Stomach (tissue), 9 donors: ENCODE data around the gene CNRIP1. TPM values are rescaled to one million over a fixed set of nuclear protein-coding genes. Genes with fewer than 3 reads are reported as not detected.

Source experiments
- DNase-seq, 2 donors: peaks; one replicate each; pipeline versions ENCODE4 v3.0.0 to v3.0.0-alpha.2; 2013 to 2019
- H3K27ac ChIP-seq, 5 donors: fragments of 200-600 bp in 4 of 5; sonication (generic) in 4 of 5; one replicate each; pipeline ENCODE4 v1.5.1; 2013 to 2019; ENCODE audit warnings: mild to moderate bottlenecking in 1 of 5, moderate library complexity in 1 of 5
- H3K27me3 ChIP-seq, 3 donors: fragments of 200-600 bp; sonication (generic); one replicate each; pipeline ENCODE4 v1.5.1; 2017 to 2019; ENCODE audit warnings: mixed run types in 1 of 3
- H3K36me3 ChIP-seq, 4 donors: fragments of 200-600 bp; sonication (generic); 1 replicate in 3 of 4; 2 replicates in 1 of 4; pipeline ENCODE4 v1.5.1; 2016 to 2019
- H3K4me1 ChIP-seq, 4 donors: fragments of 200-600 bp; sonication (generic); one replicate each; pipeline ENCODE4 v1.5.1; 2016 to 2019
- H3K4me3 ChIP-seq, 4 donors: fragments of 200-600 bp; sonication (generic) in 3 of 4; one replicate each; pipeline ENCODE4 v1.5.1; 2016 to 2019; ENCODE audit warnings: mild to moderate bottlenecking in 1 of 4
- H3K9me3 ChIP-seq, 4 donors: fragments of 200-600 bp; sonication (generic); one replicate each; pipeline ENCODE4 v1.5.1; 2016 to 2019
- CTCF ChIP-seq, 7 experiments: fragments of 450-650 bp in 4 of 7; fragments of 200-600 bp in 3 of 7; sonication (generic) in 3 of 7; IDR thresholded peaks; one replicate each; pipeline ENCODE4 v1.5.1; 2016 to 2019; ENCODE audit warnings: antibody characterized with exemption in 7 of 7, control low read depth in 2 of 7, mild to moderate bottlenecking in 1 of 7
- EP300 ChIP-seq: sonication (generic); formaldehyde crosslinking; IDR thresholded peaks from one replicate; pipeline ENCODE4 v1.6.1; 2017; ENCODE audit warnings: antibody characterized with exemption
- POLR2A ChIP-seq, 4 donors: fragments of 450-650 bp; IDR thresholded peaks; one replicate each; pipeline ENCODE4 v1.6.1; 2016; ENCODE audit warnings: antibody characterized with exemption in 4 of 4, control low read depth in 2 of 4, mild to moderate bottlenecking in 1 of 4, moderate library complexity in 1 of 4
- POLR2AphosphoS5 ChIP-seq, 3 donors: sonication (generic); formaldehyde crosslinking; IDR thresholded peaks; one replicate each; pipeline ENCODE4 v1.6.1; 2016; ENCODE audit warnings: antibody characterized with exemption in 3 of 3
- WGBS, 5 donors: extraction: QIAGEN DNeasy Blood & Tissue Kit in 3 of 5; methylation state at CpG; one replicate each; pipeline versions ENCODE4 v1.1.5 to v1.1.7; 2013 to 2018; 5-methylcytosine and 5-hydroxymethylcytosine counted together
- intact Hi-C: fragments of 100-400 bp; cut with DNase I; formaldehyde crosslinking; loops from one replicate; pipeline ENCODE4 v1.15.1; 2023; ENCODE audit warnings: low total_unique reads
- polyA plus RNA-seq, 3 donors: library from polyadenylated mRNA; stranded (reverse); fragments of 200-250 nt; gene quantifications; one replicate each; pipeline ENCODE4 v1.2.3, GENCODE V29; 2013
- total RNA-seq, 5 donors: library from RNA; depleted of rRNA; stranded (reverse); fragments of >200 nt; gene quantifications; one replicate each; pipeline versions ENCODE4 v1.1.0 to v1.2.3, GENCODE V29; 2014 to 2016
- donor health status: healthy with polysubstance abuse.
- donor health status: Bipolar disorder and iron deficiency.
- donor health status: healthy.

The CNRIP1 gene
- total and polyA plus RNA-seq, 8 donors: 6.2 to 107 (median 21.4) TPM; not detected in 1

DNA sequence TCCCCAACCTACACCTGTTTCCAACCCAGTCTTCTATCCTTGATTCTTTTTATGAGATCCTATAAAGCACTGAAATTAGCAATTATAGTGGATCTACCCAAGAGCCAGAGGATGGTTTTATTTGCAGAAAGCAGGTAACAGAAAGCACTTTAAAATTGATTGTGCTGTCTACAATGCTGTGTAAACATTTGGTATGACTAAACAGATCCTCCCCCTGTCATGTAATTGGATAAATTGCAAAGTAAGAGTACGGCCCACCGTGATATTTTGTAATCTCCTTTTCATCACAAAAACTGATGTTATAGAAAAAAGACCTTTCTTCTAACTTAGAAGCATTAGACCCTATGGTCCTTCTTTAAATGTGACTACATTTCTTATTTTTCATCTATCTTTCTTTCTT lies 56.1 kb downstream of the CNRIP1 start:
- Histone ChIP-seq H3K4me1 (no peaks in the 10 kb centered on the region), H3K4me3 (no peak overlapping the region), H3K27me3 (no peaks in the 10 kb centered on the region), H3K27ac (no peak overlapping the region), H3K36me3 (no peaks in the 10 kb centered on the region), H3K9me3 (no peaks in the 10 kb centered on the region)
- DNase-seq: no peak
- TF ChIP-seq POLR2AphosphoS5 (IDR thresholded peaks at IDR 0.05) (no peak), EP300 (no peak), CTCF (IDR thresholded peaks at IDR 0.05) (no peak), POLR2A (IDR thresholded peaks at IDR 0.05) (no peak)
- intact Hi-C loops: no loop called here
- WGBS, 5 donors: 56 to 74% (median 69%) methylated on average over 2 of the region's 2 CpGs

GRCh38 chr2:68258851-68259250 lies 60.9 kb downstream of the CNRIP1 start:
- H3K27ac ChIP-seq: no peak overlapping the region
- TF ChIP-seq POLR2AphosphoS5 (IDR thresholded peaks at IDR 0.05) (no peak), POLR2A (IDR thresholded peaks at IDR 0.05) (no peak), EP300 (no peak), CTCF (IDR thresholded peaks at IDR 0.05) (no peak)
- no peak overlapping the region for H3K4me3 ChIP-seq
- H3K9me3 ChIP-seq: no peaks in the 10 kb centered on the region
- intact Hi-C loops: no loop called here
- no peak for DNase-seq
- WGBS, 5 donors: 87 to 98% (median 94%) methylated on average over 2 of the region's 2 CpGs
- peaks cover 0 to 21% (median 12%) of the 10 kb centered on the region in 4 donors for H3K4me1 ChIP-seq
- no peaks in the 10 kb centered on the region for H3K36me3 ChIP-seq
- H3K27me3 ChIP-seq: no peaks in the 10 kb centered on the region

DNA sequence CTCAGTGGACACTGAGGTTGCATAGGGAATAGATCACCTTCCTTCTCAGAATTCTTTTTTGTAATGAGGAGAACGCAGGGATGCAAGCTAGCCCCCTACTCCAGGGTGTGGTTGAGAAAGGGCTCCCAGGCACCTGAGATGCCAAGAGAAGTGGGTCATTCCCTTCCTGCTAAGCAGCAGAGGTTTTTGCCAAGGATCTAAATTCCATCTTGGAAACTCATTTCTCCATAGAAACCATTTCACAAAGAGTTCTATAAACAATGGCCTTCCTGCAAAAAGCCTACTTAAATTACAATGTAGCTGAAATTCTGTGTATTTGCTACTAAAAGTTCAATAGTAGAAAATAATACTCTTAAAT lies 63.7 kb downstream of the CNRIP1 start:
- intact Hi-C loops: no loop called here
- no peaks in the 10 kb centered on the region for H3K27me3 ChIP-seq
- H3K27ac ChIP-seq: no peak overlapping the region
- no peak overlapping the region for H3K4me3 ChIP-seq
- TF ChIP-seq POLR2AphosphoS5 (IDR thresholded peaks at IDR 0.05): no peak
- no peak for TF ChIP-seq CTCF (IDR thresholded peaks at IDR 0.05)
- TF ChIP-seq EP300: no peak
- no peak for TF ChIP-seq POLR2A (IDR thresholded peaks at IDR 0.05)
- H3K9me3 ChIP-seq: no peaks in the 10 kb centered on the region
- peaks cover 0 to 27% (median 18%) of the 10 kb centered on the region in 4 donors for H3K4me1 ChIP-seq
- WGBS, 5 donors: 87 to 94% (median 91%) methylated on average over 1 of the region's 1 CpG
- H3K36me3 ChIP-seq: no peaks in the 10 kb centered on the region
- DNase-seq: no peak

- intact Hi-C loops: no loop called here
- Histone ChIP-seq H3K4me1 (peaks cover 22 to 52% (median 39%) of the 10 kb centered on the region in 4 donors), H3K27ac (peak overlapping the region; percentile 94 to 100 (median 98)), H3K27me3 (no peaks in the 10 kb centered on the region), H3K9me3 (no peaks in the 10 kb centered on the region), H3K36me3 (no peaks in the 10 kb centered on the region), H3K4me3 (peak overlapping the region; percentile 61 to 89 (median 84))
- no peak for TF ChIP-seq POLR2AphosphoS5 (IDR thresholded peaks at IDR 0.05)
- TF ChIP-seq POLR2A (IDR thresholded peaks at IDR 0.05): no peak
- TF ChIP-seq CTCF (IDR thresholded peaks at IDR 0.05): no peak
- TF ChIP-seq EP300: no peak
- DNase-seq: peak in 1 of 2 donors; percentile 46
- WGBS, 5 donors: 1 to 2% (median 1%) methylated on average over 15 of the region's 15 CpGs
These were observed 66.3 kb downstream of the CNRIP1 start for GRCh38 chr2:68253219-68254068.
